ENCODE data around the gene FEZ2.

FEZ2 gene

DNA sequence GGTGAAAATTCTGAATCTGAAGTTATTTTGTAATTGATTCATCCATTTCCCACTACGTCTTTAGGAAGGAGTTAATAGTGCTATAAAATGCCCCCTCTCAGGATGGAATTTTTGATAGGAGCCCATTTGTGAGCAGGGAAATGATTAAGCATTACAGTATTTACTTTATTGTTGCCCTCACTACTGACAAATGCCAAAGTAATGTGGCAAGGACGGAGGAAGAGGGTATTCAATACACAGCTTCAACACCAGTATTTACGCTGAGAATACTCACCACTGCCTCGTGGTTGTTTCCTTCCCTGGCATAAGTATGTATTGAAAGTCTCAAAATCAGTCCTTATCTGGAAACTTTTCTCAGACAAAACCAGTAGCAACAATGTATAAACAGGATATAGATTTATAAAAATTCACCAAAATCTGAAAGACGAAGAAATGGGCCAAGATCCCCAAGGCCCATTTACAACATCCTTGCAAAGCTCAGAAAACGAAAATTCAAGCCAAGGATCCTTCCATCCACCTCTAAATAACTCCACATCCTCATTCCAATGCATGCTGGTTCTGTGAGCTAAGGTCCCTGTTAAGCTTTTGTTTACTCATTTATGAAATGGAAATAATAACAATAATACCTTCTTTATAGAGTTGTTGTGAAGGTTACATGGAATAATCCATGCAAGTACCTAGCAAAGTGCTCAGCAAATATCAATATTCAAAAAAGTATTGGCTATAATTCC lies 29.3 kb downstream of the FEZ2 start:
- TF ChIP-seq, protein P1, sequence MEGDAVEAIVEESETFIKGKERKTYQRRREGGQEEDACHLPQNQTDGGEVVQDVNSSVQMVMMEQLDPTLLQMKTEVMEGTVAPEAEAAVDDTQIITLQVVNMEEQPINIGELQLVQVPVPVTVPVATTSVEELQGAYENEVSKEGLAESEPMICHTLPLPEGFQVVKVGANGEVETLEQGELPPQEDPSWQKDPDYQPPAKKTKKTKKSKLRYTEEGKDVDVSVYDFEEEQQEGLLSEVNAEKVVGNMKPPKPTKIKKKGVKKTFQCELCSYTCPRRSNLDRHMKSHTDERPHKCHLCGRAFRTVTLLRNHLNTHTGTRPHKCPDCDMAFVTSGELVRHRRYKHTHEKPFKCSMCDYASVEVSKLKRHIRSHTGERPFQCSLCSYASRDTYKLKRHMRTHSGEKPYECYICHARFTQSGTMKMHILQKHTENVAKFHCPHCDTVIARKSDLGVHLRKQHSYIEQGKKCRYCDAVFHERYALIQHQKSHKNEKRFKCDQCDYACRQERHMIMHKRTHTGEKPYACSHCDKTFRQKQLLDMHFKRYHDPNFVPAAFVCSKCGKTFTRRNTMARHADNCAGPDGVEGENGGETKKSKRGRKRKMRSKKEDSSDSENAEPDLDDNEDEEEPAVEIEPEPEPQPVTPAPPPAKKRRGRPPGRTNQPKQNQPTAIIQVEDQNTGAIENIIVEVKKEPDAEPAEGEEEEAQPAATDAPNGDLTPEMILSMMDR (IDR thresholded peaks at IDR 0.05; ENCODE audit: extremely low read depth, missing control alignments) = no peak
- DNase-seq (ENCODE audit: low spot score) = no peak

DNA sequence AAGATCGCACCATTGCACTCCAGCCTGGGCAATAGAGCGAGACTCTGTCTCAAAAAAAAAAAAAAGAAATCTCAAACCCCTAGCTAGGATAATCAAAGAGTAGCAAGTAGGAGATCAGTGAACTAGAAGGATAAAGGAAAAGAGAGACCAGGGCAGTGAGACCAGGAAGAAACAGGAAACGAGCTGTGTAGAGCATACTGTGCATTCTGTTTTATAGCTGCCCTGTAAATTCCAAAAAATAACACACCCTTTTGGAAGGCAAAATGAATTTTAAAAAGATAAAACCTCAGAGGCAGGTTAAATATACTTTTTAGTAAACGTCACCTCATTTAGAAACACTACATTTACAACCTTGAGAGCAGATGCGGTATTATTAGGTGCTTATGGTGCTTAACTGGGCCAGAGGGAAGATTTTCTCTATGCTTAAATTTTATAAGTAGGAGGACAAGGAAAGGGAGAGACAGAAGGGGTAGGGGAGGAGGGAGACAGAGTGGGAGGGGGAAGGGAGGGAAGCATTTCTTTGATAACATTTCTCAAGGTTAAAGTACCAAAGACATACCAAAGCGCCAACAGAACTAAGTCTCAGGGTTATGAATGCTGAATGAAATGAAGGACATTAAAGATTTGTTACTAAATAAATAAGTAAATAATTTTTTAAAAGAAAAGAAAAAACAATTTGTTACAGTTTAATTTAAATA lies 30.1 kb downstream of the FEZ2 start:
- TF ChIP-seq, protein P1 (IDR thresholded peaks at IDR 0.05; ENCODE audit: extremely low read depth, missing control alignments) = no peak
- no peak for DNase-seq (ENCODE audit: low spot score)

DNA sequence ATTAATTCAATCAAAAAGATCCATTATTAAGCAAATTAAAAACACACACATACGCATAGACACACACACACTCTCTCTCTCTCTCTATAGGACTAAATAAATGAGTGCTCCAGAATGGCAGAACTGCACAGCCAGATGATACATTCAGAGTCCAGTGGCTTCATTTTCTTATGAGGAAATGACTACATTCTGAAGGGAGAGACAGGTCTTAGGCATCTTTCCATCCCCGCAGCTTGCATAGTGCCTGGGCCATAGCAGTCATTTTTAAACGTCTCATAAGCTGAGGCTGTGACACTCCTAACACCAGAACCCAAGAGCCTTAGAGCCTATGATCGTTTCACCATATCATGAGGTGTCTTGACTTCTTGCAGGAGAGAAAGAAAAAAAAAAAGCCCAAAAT lies 31.1 kb downstream of the FEZ2 start:
- no peak for DNase-seq (ENCODE audit: low spot score)
- TF ChIP-seq, protein P1 (IDR thresholded peaks at IDR 0.05; ENCODE audit: extremely low read depth, missing control alignments) = no peak

DNA sequence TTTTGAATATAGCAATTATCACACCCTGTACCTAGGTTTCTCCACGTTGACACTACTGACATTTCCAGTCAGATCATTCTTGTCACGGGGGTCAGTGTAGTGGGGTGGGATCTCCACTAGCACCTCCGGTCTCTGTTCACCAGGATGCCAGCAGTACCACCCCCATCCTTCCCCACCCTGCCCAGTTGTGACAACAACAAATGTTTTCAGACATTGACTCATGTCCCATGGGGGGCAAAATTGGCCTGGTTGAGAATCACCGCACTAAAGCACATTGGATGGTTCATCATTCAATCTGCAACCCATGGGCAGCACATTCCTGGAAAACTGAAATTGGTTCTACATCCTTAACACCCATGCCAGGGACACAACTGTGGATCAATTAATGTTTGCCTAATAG lies 32.3 kb downstream of the FEZ2 start:
- no peak for DNase-seq (ENCODE audit: low spot score)
- TF ChIP-seq, protein P1 (IDR thresholded peaks at IDR 0.05; ENCODE audit: extremely low read depth, missing control alignments) = no peak

DNA sequence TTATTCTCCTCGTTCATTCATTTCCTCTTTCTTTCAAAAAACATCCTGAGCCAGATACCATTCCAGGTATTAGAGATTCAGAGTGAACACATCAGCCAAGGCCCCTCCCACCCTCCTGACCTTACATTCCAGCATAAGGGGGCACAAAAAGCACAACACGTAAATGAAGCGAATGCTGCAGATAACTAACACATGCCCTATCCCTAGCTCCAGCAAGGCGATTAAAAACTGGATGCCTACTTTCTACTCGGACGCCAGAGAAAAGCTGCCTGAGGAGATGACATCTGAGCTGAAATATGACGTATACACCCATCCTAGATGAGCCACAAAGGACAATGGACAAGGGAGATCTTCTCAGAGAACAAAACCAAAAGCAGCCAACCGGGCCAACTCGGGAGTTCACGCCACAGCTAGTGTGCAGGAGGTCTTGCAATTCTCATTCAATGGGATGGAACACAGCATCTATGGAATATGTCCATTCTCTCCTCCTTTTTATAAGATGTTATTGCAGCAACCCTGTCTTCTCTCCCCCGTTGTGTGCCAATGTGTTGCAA lies 33.5 kb downstream of the FEZ2 start:
- TF ChIP-seq, protein P1 (IDR thresholded peaks at IDR 0.05; ENCODE audit: extremely low read depth, missing control alignments) = no peak
- DNase-seq (ENCODE audit: low spot score) = no peak

DNA sequence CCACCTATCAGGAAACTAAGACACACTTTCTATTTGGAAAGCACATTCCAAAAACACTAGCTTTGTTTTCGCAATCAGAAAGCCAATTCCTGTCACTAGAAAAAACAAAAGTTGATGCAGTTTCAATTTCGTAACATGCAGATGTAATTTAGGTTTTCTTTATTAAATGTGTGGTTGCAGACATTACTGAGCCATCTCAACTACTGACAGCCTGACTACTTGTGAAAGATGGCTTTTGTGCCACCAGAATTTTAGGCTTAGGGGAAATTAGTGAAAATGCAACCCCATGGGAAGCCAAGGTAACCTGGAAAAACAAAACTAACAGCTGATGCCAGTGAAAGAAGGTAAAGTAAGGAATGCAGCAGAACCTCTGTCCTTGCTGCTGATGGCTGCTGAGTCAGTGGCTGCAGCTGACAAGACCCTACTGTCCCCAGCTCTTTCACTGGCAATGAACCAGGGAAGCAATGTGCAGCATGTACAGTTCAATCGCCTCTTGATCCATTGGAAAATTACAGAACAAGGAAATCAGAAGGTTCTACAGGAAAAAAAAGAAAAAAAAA lies 34.9 kb downstream of the FEZ2 start:
- TF ChIP-seq, protein P1 (IDR thresholded peaks at IDR 0.05; ENCODE audit: extremely low read depth, missing control alignments) = no peak
- DNase-seq (ENCODE audit: low spot score) = no peak

DNA sequence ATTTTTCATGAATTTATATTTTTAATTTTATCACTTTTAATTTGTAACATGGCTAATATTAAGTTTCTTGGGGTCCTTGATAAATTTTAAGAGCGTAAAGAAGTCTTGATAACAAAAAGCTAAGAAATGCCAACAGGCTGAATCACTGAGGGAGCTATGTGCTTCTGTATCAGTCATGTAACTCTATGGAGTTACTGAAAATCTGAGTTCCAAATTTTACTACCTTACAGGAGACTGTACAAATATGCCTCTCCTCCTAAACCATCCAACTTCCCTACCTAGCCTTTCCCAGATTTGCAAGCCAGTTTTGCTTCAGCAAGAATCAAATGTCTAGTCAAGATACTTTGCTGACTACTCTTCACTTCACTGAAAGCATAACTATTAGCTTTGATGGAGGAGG lies 35.7 kb downstream of the FEZ2 start:
- no peak for DNase-seq (ENCODE audit: low spot score)
- TF ChIP-seq, protein P1 (IDR thresholded peaks at IDR 0.05; ENCODE audit: extremely low read depth, missing control alignments) = no peak

Data from GM20000 (cell line).